Thymus (tissue), 11 donors: ENCODE data around the gene ASAP2. TPM values are rescaled to one million over a fixed set of nuclear protein-coding genes. Genes with fewer than 3 reads are reported as not detected.

ENCODE experiments used
- DNase-seq, 9 donors: peaks; one replicate each; pipeline ENCODE4 v3.0.0-alpha.2; 2013; ENCODE audit warnings: low spot score in 9 of 9, low read depth in 6 of 9, missing footprints in 1 of 9
- H3K27ac ChIP-seq, 2 donors: one replicate each; pipeline ENCODE4 v1.5.1; 2013; ENCODE audit warnings: control low read depth in 1 of 2, low read depth in 1 of 2, low read length in 1 of 2, mild to moderate bottlenecking in 1 of 2, moderate library complexity in 1 of 2
- H3K27me3 ChIP-seq, 2 donors: one replicate each; pipeline ENCODE4 v1.5.1; 2013; ENCODE audit warnings: low read length in 1 of 2; ENCODE audit not compliant: control insufficient read depth in 2 of 2, insufficient read depth in 1 of 2
- H3K36me3 ChIP-seq, 2 donors: one replicate each; pipeline ENCODE4 v1.5.1; 2013; ENCODE audit warnings: low read length in 1 of 2, mild to moderate bottlenecking in 1 of 2, moderate library complexity in 1 of 2; ENCODE audit not compliant: control insufficient read depth in 2 of 2, insufficient read depth in 2 of 2
- H3K4me1 ChIP-seq, 2 donors: one replicate each; pipeline ENCODE4 v1.5.1; 2013; ENCODE audit warnings: low read length in 2 of 2; ENCODE audit not compliant: control insufficient read depth in 2 of 2, insufficient read depth in 2 of 2
- H3K4me3 ChIP-seq, 2 donors: one replicate each; pipeline ENCODE4 v1.5.1; 2013; ENCODE audit warnings: low read length in 2 of 2, control low read depth in 1 of 2, mild to moderate bottlenecking in 1 of 2
- H3K9me3 ChIP-seq, 2 donors: one replicate each; pipeline ENCODE4 v1.5.1; 2013; ENCODE audit warnings: low read length in 1 of 2, mild to moderate bottlenecking in 1 of 2; ENCODE audit not compliant: control insufficient read depth in 2 of 2, insufficient read depth in 1 of 2
- WGBS: extraction: QIAGEN DNeasy Blood & Tissue Kit; methylation state at CpG from one replicate; pipeline ENCODE4 v1.1.7; 2013; 5-methylcytosine and 5-hydroxymethylcytosine counted together
- polyA plus RNA-seq: library from polyadenylated mRNA; stranded (reverse); fragments of 200-250 nt; gene quantifications from one replicate; pipeline ENCODE4 v1.2.3, GENCODE V29; 2013
- total RNA-seq: library from RNA; stranded (reverse); fragments of 120-200 nt; gene quantifications from one replicate; pipeline ENCODE4 v1.2.4, GENCODE V29; 2013
- donor health status: healthy.

Gene ASAP2
- total and polyA plus RNA-seq, 2 donors = 3.3 to 6.7 TPM

DNA sequence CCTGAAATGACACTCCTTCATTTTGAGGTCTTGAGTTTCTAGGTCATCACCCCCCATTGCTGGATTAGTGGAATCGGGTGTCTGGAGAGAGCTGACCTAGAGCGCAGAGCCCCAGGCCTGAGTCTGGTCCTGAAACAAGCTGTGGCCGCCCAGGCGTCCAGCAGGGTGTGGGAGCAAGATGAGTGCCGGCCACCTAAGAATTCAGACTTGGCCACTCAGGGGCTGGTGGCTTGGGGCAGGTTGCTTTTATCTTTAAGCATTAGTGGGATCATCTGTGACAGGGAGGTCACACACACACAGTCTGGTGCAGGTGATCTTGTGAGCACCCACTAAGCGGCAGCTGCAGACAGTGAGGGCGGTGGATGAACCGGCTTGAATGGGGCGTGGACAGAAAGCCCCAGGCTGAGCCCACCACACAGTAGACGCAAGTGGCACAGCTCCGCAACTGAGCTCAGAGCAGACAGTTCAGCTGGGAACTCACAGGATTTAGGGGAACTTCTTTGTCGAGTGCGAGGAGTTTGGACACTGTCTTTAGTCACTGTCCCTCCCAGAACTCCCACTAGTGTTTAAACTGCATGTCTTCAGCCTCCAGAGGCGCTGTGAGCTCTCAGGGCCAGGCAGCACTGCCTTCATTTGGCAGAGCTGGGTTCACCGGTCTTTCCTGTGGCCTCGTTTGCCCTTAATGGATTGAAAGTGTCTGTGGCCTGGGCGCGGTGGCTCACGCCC is 195.2 kb downstream of the ASAP2 start:
- H3K4me3 ChIP-seq = no peak overlapping the region
- no peak overlapping the region for H3K27ac ChIP-seq
- no peaks in the 10 kb centered on the region for H3K9me3 ChIP-seq
- WGBS = 94% methylated on average over 19 of the region's 19 CpGs
- peaks cover 4 to 16% of the 10 kb centered on the region in 2 donors for H3K36me3 ChIP-seq
- DNase-seq = no peak
- no peaks in the 10 kb centered on the region for H3K4me1 ChIP-seq
- H3K27me3 ChIP-seq = no peaks in the 10 kb centered on the region

GRCh38 chr2:9403924-9404323 is 197.3 kb downstream of the ASAP2 start:
- H3K27me3 ChIP-seq = no peaks in the 10 kb centered on the region
- H3K4me3 ChIP-seq = no peak overlapping the region
- 85% methylated on average over 2 of the region's 2 CpGs for WGBS
- no peak for DNase-seq
- H3K27ac ChIP-seq = no peak overlapping the region
- peaks cover 11 to 32% of the 10 kb centered on the region in 2 donors for H3K36me3 ChIP-seq
- H3K9me3 ChIP-seq = no peaks in the 10 kb centered on the region
- H3K4me1 ChIP-seq = no peaks in the 10 kb centered on the region

GRCh38 chr2:9404451-9404850 is 197.8 kb downstream of the ASAP2 start:
- 97% methylated on average over 4 of the region's 4 CpGs for WGBS
- H3K36me3 ChIP-seq = peaks cover 12 to 37% of the 10 kb centered on the region in 2 donors
- no peak for DNase-seq

GRCh38 chr2:9405636-9406035 is 199.0 kb downstream of the ASAP2 start:
- DNase-seq = no peak
- H3K9me3 ChIP-seq = no peaks in the 10 kb centered on the region
- no peak overlapping the region for H3K27ac ChIP-seq
- H3K36me3 ChIP-seq = peaks cover 16 to 43% of the 10 kb centered on the region in 2 donors
- H3K27me3 ChIP-seq = no peaks in the 10 kb centered on the region
- H3K4me3 ChIP-seq = no peak overlapping the region
- 99% methylated on average over 2 of the region's 2 CpGs for WGBS
- H3K4me1 ChIP-seq = no peaks in the 10 kb centered on the region

More at GRCh38 chr2:9404451-9404850, 197.8 kb downstream of the ASAP2 start:
- Histone ChIP-seq H3K27me3 (no peaks in the 10 kb centered on the region), H3K27ac (no peak overlapping the region), H3K4me1 (no peaks in the 10 kb centered on the region), H3K9me3 (no peaks in the 10 kb centered on the region), H3K4me3 (no peak overlapping the region)

GRCh38 chr2:9406529-9407362 is 200.1 kb downstream of the ASAP2 start:
- no peak overlapping the region for H3K4me3 ChIP-seq
- WGBS = 96% methylated on average over 13 of the region's 13 CpGs
- no peaks in the 10 kb centered on the region for H3K9me3 ChIP-seq
- no peak for DNase-seq
- no peaks in the 10 kb centered on the region for H3K27me3 ChIP-seq
- H3K36me3 ChIP-seq = peaks cover 21 to 52% of the 10 kb centered on the region in 2 donors
- no peaks in the 10 kb centered on the region for H3K4me1 ChIP-seq
- no peak overlapping the region for H3K27ac ChIP-seq

DNA sequence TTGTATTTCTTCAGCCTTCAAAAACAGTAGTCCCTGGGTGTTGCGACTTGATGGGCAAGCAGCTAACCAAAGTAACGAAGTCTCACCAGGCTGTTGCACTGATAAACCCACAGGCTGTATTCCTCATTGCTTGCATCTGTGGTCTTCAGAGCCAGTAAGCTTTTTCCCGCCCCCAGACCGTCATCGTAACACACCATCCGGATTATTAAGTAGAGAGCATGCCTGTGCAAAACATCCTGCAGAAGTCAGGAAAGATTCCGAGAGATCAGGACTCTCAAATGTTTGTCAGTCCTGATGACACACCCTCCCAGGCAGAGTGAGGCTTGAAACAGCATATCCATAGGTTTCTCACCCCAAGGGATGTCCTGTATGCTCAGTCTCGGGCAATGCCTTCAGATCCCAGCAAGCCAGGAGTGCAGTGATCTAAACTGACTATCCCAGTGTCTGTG is 200.8 kb downstream of the ASAP2 start:
- 97% methylated on average over 8 of the region's 8 CpGs for WGBS
- peaks cover 25 to 57% of the 10 kb centered on the region in 2 donors for H3K36me3 ChIP-seq
- DNase-seq = no peak

DNA sequence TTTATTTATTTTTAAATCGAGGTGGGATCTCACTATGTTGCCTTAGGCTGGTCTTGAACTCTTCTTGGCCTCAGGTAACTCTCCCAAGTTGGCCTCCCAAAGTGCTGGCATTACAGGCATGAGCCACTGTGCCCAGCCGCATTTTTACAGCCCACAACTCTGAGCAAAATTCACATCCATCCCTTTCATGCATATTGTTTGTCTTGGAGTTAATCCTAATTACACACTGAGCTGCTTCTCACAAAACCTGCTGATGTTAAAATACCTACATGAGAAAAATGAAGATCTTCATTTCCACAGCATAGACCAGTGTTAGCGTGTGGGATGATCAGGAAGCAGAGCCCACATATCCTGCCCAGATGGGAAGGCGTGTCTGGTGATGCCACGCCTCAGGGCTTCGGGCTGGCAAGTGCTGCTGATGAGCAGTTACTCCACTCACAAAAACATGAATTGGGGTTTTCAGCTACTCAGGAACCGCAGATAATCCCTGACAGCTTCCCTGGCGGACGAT is 202.1 kb downstream of the ASAP2 start:
- H3K4me3 ChIP-seq = no peak overlapping the region
- WGBS = 92% methylated on average over 9 of the region's 9 CpGs
- no peak overlapping the region for H3K27ac ChIP-seq
- no peaks in the 10 kb centered on the region for H3K9me3 ChIP-seq
- no peaks in the 10 kb centered on the region for H3K4me1 ChIP-seq
- DNase-seq = no peak
- peaks cover 25 to 53% of the 10 kb centered on the region in 2 donors for H3K36me3 ChIP-seq
- H3K27me3 ChIP-seq = no peaks in the 10 kb centered on the region

More for the DNA sequence above, 200.8 kb downstream of the ASAP2 start:
- Histone ChIP-seq H3K9me3 (no peaks in the 10 kb centered on the region), H3K27ac (no peak overlapping the region), H3K4me3 (no peak overlapping the region), H3K4me1 (no peaks in the 10 kb centered on the region), H3K27me3 (no peaks in the 10 kb centered on the region)

- Histone ChIP-seq H3K27me3 (no peaks in the 10 kb centered on the region), H3K9me3 (no peaks in the 10 kb centered on the region), H3K4me1 (no peaks in the 10 kb centered on the region), H3K4me3 (no peak overlapping the region), H3K36me3 (peaks cover 25 to 62% of the 10 kb centered on the region in 2 donors), H3K27ac (no peak overlapping the region)
- no peak for DNase-seq
- WGBS = 98% methylated on average over 3 of the region's 3 CpGs
Observed at GRCh38 chr2:9410108-9410507, 203.5 kb downstream of the ASAP2 start.

DNA sequence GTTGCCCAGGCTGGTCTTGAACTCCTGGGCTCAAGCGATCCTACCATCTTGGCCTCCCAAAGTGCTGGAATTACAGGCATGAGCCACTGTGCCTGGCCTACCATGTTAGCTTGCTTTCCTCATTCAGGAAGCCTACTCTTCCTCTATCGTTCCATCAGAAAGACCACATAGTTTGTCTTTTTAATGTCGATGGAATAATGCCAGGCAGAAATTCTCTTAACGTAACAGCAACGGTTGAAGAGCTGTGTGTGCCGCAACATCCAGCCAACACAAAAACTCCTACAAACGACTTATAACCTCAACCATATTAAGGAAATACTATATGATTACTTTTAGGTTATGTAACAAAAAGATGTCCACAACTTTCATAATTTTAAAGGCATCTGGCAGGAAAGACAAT is 206.2 kb downstream of the ASAP2 start:
- no peaks in the 10 kb centered on the region for H3K27me3 ChIP-seq
- no peak overlapping the region for H3K4me3 ChIP-seq
- no peak overlapping the region for H3K27ac ChIP-seq
- no peak for DNase-seq
- no peaks in the 10 kb centered on the region for H3K4me1 ChIP-seq
- H3K9me3 ChIP-seq = no peaks in the 10 kb centered on the region
- H3K36me3 ChIP-seq = peaks cover 20 to 60% of the 10 kb centered on the region in 2 donors
- 91% methylated on average over 7 of the region's 7 CpGs for WGBS
